Dermis microvascular lymphatic vessel endothelial cell (primary cell): ENCODE measurements around the gene CACNA2D4. TPM values are rescaled to one million over a fixed set of nuclear protein-coding genes. Genes with fewer than 3 reads are reported as not detected.

Source experiments
- DNase-seq, 2 donors: peaks; one replicate each; pipeline versions ENCODE4 v3.0.0 to v3.0.0-alpha.2; 2010; ENCODE audit warnings: low read depth in 2 of 2
- total RNA-seq: library from RNA; depleted of rRNA; stranded (reverse); fragments of >200 nt; gene quantifications from 2 replicates; pipeline ENCODE4 v1.2.1, GENCODE V29; 2014

The CACNA2D4 gene
- total RNA-seq, 1 donor from 2014 or later: 0.26 TPM

- no peak for DNase-seq
Observed at GRCh38 chr12:1846421-1847405, 71.7 kb downstream of the CACNA2D4 start.

GRCh38 chr12:1845886-1846285, 72.6 kb downstream of the CACNA2D4 start:
- no peak for DNase-seq

GRCh38 chr12:1845427-1845826, 73.0 kb downstream of the CACNA2D4 start:
- DNase-seq: no peak

- DNase-seq: no peak
Observed at GRCh38 chr12:1844661-1845409, 73.6 kb downstream of the CACNA2D4 start.

- no peak for DNase-seq
Observed at GRCh38 chr12:1844223-1844622, 74.2 kb downstream of the CACNA2D4 start.

GRCh38 chr12:1843641-1844005, 74.8 kb downstream of the CACNA2D4 start:
- DNase-seq: no peak

GRCh38 chr12:1842905-1843640, 75.4 kb downstream of the CACNA2D4 start:
- no peak for DNase-seq

- DNase-seq: no peak
Observed at GRCh38 chr12:1842183-1842904, 76.1 kb downstream of the CACNA2D4 start.

GRCh38 chr12:1841586-1842182, 76.8 kb downstream of the CACNA2D4 start:
- DNase-seq: no peak

- no peak for DNase-seq
Observed at GRCh38 chr12:1840981-1841425, 77.4 kb downstream of the CACNA2D4 start.

- DNase-seq: no peak
Observed at GRCh38 chr12:1839956-1840951, 78.2 kb downstream of the CACNA2D4 start.

- DNase-seq: no peak
Observed at GRCh38 chr12:1839464-1839863, 79.0 kb downstream of the CACNA2D4 start.

- DNase-seq: no peak
Observed at GRCh38 chr12:1838994-1839365, 79.5 kb downstream of the CACNA2D4 start.

GRCh38 chr12:1838205-1838993, 80.1 kb downstream of the CACNA2D4 start:
- DNase-seq: no peak

GRCh38 chr12:1837541-1838204, 80.8 kb downstream of the CACNA2D4 start:
- peak in 1 of 2 donors; percentile 37 for DNase-seq

GRCh38 chr12:1836854-1837421, 81.5 kb downstream of the CACNA2D4 start:
- no peak for DNase-seq

- DNase-seq: no peak
Observed at GRCh38 chr12:1836241-1836803, 82.1 kb downstream of the CACNA2D4 start.
